HG02852 (cell line): ENCODE results near the gene UXT.
"Not testable (repeated sequence)": the region's sequence is repeated elsewhere in the genome, so short reads cannot be mapped to it uniquely, and the experiment has no call there.

Experiments used
- ATAC-seq: cut with Tn5 transposase; IDR thresholded peaks from one replicate; pipeline ENCODE4 v1.9.1; 2021; ENCODE audit warnings: mild to moderate bottlenecking, moderate library complexity; ENCODE audit not compliant: unreplicated experiment

The UXT gene

GRCh38 chrX:47618923-47619485 is 40.0 kb downstream of the UXT start:
- no peak for ATAC-seq

- no peak for ATAC-seq
These were observed 44.4 kb downstream of the UXT start for GRCh38 chrX:47614618-47615017.

DNA sequence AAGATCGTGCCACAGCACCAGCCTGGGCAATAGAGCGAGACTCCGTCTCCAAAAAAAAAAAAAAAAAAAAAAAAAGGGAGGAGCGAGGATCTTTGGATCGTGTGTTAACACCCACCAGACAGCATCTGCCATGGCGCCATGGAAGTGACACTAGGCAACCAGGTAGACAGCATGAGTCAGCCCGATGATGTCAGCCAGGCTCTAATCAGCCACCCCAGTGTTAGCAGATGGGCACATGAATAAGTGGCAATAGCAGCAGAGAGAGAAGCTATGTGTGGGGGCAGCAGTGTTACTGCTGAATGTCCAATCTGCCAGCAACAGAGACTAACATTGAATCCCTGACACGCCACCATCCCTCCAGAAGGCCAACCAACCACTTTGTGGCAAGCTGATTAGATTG is 45.9 kb downstream of the UXT start:
- no peak for ATAC-seq

DNA sequence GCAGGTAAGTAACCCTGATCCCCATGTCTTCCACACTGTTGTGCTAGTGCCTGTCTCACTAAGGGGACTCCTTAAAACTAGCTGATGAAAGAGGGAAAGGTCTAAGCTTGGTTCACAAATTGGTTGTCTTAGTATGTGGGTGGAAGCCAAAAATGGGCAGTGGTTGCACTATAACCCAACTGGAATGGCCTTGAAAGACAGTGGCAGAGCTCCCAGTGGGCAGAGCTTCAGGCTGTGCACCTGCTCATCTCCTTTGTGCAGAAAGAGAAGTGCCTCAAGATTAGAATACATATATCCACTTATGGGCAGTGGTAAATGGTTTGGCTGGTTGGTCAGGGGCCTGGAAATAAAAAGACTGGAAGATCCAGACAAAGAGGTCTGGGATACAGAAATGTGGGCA is 46.6 kb downstream of the UXT start:
- ATAC-seq: no peak

- ATAC-seq: no peak
These were observed 47.1 kb downstream of the UXT start for GRCh38 chrX:47611926-47612325.

GRCh38 chrX:47611489-47611888 is 47.5 kb downstream of the UXT start:
- no peak for ATAC-seq

DNA sequence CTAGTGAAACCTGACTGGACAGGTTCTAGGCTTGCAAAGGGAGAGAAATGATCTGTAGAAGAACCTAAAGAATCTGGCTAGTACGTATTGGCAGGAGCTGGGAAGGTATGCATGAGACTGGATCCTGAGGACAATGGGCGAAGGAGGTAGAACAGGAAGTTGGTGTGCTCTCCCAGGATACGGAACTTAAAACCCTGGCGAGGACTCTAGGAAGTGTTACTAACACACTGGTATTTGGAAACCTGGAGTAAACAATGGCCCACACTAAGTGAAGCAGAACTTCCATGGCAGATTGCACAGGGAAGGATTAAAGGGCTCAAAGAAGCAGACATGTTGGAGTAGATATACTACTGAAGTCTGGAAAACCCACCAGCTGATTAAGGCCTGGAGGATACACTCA is 48.5 kb downstream of the UXT start:
- no peak for ATAC-seq

GRCh38 chrX:47608130-47608810 is 50.7 kb downstream of the UXT start:
- ATAC-seq: no peak

GRCh38 chrX:47607091-47607490 is 51.9 kb downstream of the UXT start:
- no peak for ATAC-seq

- no peak for ATAC-seq
These were observed 54.0 kb downstream of the UXT start for GRCh38 chrX:47605024-47605423.

DNA sequence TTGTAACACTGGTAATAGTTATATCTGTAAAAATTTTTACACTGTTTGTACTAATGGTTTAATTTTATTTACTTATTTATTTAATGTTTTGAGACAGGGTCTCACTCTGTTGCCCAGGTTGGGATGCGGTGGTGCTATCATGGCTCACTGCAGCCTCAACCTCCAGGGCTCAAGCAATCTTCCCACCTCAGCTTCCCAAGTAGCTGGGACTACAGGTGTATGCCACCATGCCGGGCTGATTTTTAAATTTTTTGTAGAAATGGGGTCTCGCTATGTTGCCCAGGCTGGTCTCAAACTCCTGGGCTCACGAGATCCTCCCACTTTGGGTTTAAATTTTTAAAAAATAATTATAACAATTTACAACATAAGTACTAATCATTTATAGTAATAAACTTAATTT is 55.9 kb downstream of the UXT start:
- ATAC-seq: not testable (repeated sequence)
